Body of pancreas (tissue), 4 donors: ENCODE data around the gene PDE4D.

ENCODE experiments used
- CTCF ChIP-seq, 7 experiments: fragments of 450-650 bp in 4 of 7; fragments of 200-600 bp in 3 of 7; sonication (generic) in 3 of 7; IDR thresholded peaks; one replicate each; pipeline ENCODE4 v1.5.1; 2016 to 2019; ENCODE audit warnings: antibody characterized with exemption in 7 of 7
- POLR2A ChIP-seq, 3 donors: fragments of 450-650 bp; IDR thresholded peaks; one replicate each; pipeline ENCODE4 v1.6.1; 2016; ENCODE audit warnings: antibody characterized with exemption in 3 of 3, mild to moderate bottlenecking in 2 of 3

- TF ChIP-seq CTCF (IDR thresholded peaks at IDR 0.05): no peak
- no peak for TF ChIP-seq POLR2A (IDR thresholded peaks at IDR 0.05)
Measured at GRCh38 chr5:59521476-59521875, 372.1 kb downstream of the PDE4D start.
